ENCODE results near the gene ARHGEF39.

- no peak for TF ChIP-seq POLR2A (IDR thresholded peaks at IDR 0.05)
- TF ChIP-seq, protein P1, sequence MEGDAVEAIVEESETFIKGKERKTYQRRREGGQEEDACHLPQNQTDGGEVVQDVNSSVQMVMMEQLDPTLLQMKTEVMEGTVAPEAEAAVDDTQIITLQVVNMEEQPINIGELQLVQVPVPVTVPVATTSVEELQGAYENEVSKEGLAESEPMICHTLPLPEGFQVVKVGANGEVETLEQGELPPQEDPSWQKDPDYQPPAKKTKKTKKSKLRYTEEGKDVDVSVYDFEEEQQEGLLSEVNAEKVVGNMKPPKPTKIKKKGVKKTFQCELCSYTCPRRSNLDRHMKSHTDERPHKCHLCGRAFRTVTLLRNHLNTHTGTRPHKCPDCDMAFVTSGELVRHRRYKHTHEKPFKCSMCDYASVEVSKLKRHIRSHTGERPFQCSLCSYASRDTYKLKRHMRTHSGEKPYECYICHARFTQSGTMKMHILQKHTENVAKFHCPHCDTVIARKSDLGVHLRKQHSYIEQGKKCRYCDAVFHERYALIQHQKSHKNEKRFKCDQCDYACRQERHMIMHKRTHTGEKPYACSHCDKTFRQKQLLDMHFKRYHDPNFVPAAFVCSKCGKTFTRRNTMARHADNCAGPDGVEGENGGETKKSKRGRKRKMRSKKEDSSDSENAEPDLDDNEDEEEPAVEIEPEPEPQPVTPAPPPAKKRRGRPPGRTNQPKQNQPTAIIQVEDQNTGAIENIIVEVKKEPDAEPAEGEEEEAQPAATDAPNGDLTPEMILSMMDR (IDR thresholded peaks at IDR 0.05): no peak
- TF ChIP-seq EP300 (IDR thresholded peaks at IDR 0.05): no peak
Observed at GRCh38 chr9:35691334-35691650, 26.3 kb upstream of the ARHGEF39 start.

Measured in tibial nerve (tissue), 4 donors.